Smooth muscle cell (in vitro differentiated cells): ENCODE data around the gene VAT1. TPM values are rescaled to one million over a fixed set of nuclear protein-coding genes. Genes with fewer than 3 reads are reported as not detected.
A peak's percentile ranks its signal among the peaks of the same experiment; 100 is the strongest.
"Not testable (repeated sequence)": the region's sequence is repeated elsewhere in the genome, so short reads cannot be mapped to it uniquely, and the experiment has no call there.

Experiments
- DNase-seq: peaks from one replicate; lab custom pipeline; 2025; ENCODE audit not compliant: unreplicated experiment; lab: John Stamatoyannopoulos, UW
- H2AFZ ChIP-seq: fragments of 200-600 bp; sonication (generic); 2 replicates; pipeline ENCODE4 v1.6.0; 2016; ENCODE audit warnings: antibody characterized with exemption, low read depth, mild to moderate bottlenecking
- H3F3A ChIP-seq: fragments of 200-600 bp; sonication (generic); 2 replicates; pipeline ENCODE4 v1.6.0; 2017; ENCODE audit warnings: antibody characterized with exemption, low read depth
- H3K27ac ChIP-seq: fragments of 200-600 bp; sonication (generic); 2 replicates; pipeline ENCODE4 v1.5.1; 2016; ENCODE audit warnings: low read depth, mild to moderate bottlenecking
- H3K27me3 ChIP-seq: fragments of 200-600 bp; sonication (generic); 2 replicates; pipeline ENCODE4 v1.6.1; 2016; ENCODE audit warnings: low read depth, mild to moderate bottlenecking
- H3K36me3 ChIP-seq: fragments of 200-600 bp; sonication (generic); 2 replicates; pipeline ENCODE4 v1.5.1; 2016; ENCODE audit warnings: low read depth
- H3K4me1 ChIP-seq: fragments of 200-600 bp; sonication (generic); 2 replicates; pipeline ENCODE4 v1.5.1; 2016; ENCODE audit warnings: low read depth
- H3K4me2 ChIP-seq: fragments of 200-600 bp; sonication (generic); 2 replicates; pipeline ENCODE4 v1.6.0; 2016; ENCODE audit warnings: mild to moderate bottlenecking
- H3K4me3 ChIP-seq: fragments of 200-600 bp; sonication (generic); 2 replicates; pipeline ENCODE4 v1.5.1; 2016; ENCODE audit warnings: mild to moderate bottlenecking
- H3K79me2 ChIP-seq: fragments of 200-600 bp; sonication (generic); 2 replicates; pipeline ENCODE4 v1.6.0; 2016; ENCODE audit warnings: low read depth, mild to moderate bottlenecking
- H3K9ac ChIP-seq: fragments of 200-600 bp; sonication (generic); 2 replicates; pipeline ENCODE4 v1.6.0; 2016; ENCODE audit warnings: low read depth
- H3K9me3 ChIP-seq: fragments of 200-600 bp; sonication (generic); replicated peaks from 2 replicates; pipeline ENCODE4 v1.5.1; 2016; ENCODE audit warnings: low read depth
- H4K20me1 ChIP-seq: fragments of 200-600 bp; sonication (generic); 2 replicates; pipeline ENCODE4 v1.6.0; 2016; ENCODE audit warnings: low read depth
- WGBS: methylation state at CpG from one replicate; pipeline ENCODE4 v1.1.7; 2016; ENCODE audit warnings: low lambda C conversion rate; 5-methylcytosine and 5-hydroxymethylcytosine counted together
- polyA plus RNA-seq: library from polyadenylated mRNA; unstranded; fragments of >200 nt; fragmentation: Nextera tagmentation; extraction: Ambion mirVana; gene quantifications from 2 replicates; pipeline ENCODE4 v1.2.1, GENCODE V29; 2016
- total RNA-seq: library from RNA; depleted of rRNA; stranded (reverse); fragments of >200 nt; gene quantifications from 2 replicates; pipeline ENCODE4 v1.2.3, GENCODE V29; 2014
- TF ChIP-seq, protein P1 (sequence below): fragments of 200-600 bp; sonication (generic); IDR thresholded peaks from 2 replicates; pipeline ENCODE4 v1.5.1; 2017; ENCODE audit warnings: borderline replicate concordance, mild to moderate bottlenecking, antibody characterized with exemption; ENCODE audit not compliant: insufficient read depth, poor library complexity, severe bottlenecking

The VAT1 gene
- total and polyA plus RNA-seq, 2 experiments from 2014 or later: 146 to 229 TPM

DNA sequence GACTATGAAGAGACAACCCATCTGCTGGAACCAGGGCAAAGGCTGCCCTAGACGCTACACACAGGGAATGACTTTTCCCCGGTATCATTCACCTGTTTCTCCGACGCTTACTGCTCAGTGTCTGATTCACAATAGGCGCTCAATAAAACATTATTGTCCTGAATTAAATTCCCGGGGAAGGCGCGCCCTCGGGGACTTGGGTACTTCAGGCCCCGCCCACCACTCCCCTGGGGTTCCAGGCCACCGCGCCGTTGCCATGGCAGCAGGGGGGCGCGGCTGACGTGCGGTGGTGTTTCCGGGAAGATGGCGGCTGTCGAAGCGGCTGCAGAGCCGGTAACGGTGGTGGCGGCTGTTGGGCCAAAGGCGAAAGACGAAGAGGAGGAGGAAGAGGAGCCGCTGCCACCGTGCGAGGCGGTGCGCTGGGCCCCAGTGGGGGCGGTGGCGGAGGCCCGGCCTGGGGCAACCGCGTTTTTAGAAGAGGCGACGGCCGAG lies 41.9 kb downstream of the VAT1 start, which contains the start of gene RUNDC1:
Gene RUNDC1, plus strand, starts transcription at position 292 of the 492 bp plus-strand sequence. Its CDS starts 12 bp downstream, at position 304.
- peak within 1 kb of the TSS; percentile 93 for H3K4me3 ChIP-seq
- no peaks in the 10 kb centered on the region for H3K36me3 ChIP-seq
- TF ChIP-seq, protein P1, sequence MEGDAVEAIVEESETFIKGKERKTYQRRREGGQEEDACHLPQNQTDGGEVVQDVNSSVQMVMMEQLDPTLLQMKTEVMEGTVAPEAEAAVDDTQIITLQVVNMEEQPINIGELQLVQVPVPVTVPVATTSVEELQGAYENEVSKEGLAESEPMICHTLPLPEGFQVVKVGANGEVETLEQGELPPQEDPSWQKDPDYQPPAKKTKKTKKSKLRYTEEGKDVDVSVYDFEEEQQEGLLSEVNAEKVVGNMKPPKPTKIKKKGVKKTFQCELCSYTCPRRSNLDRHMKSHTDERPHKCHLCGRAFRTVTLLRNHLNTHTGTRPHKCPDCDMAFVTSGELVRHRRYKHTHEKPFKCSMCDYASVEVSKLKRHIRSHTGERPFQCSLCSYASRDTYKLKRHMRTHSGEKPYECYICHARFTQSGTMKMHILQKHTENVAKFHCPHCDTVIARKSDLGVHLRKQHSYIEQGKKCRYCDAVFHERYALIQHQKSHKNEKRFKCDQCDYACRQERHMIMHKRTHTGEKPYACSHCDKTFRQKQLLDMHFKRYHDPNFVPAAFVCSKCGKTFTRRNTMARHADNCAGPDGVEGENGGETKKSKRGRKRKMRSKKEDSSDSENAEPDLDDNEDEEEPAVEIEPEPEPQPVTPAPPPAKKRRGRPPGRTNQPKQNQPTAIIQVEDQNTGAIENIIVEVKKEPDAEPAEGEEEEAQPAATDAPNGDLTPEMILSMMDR: no peak

DNA sequence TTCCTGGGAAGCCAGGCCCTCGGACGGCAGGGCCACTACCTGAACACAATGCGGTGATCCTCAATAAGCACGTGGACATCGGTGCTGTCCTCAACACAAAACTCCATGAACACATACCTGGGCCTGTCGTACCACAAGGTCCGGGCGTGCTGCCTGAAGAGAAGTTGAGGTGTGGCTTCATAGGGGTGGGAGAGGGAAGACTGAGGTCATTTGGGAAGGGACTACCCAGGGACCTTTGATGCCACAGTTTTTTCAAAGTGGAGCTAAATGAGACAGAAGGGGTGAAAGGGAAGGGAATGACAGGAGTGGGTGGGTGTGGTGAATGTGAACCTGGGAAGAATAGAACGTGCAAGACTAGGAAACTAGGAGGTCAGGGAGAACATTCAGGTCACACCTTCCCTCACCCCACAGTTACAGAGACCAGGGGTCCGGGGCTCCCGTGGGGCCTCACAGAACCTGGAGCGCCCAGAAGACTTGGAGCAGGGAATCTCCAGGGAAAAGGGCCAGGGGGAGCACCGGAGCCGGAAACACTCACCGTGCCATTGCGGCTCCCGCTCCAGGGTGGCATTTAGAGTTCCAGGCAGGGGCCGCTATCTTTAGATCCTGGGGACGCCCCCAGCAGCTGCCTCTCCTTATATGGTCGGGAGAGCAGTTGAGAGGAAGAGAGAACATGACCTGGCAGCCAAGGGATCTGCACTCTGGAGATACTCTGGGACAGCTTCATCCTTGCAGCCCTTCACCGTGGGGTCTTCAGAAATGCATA lies 42.5 kb downstream of the VAT1 start, which contains the start of gene PTGES3L:
Gene PTGES3L, minus strand, starts transcription at position 570 of the 763 bp plus-strand sequence. Its CDS starts 27 bp downstream, at position 543.
- peak; percentile 36 for DNase-seq
- peaks cover 34% of the 10 kb centered on the region for H3K79me2 ChIP-seq

More for the DNA sequence above, 41.9 kb downstream of the VAT1 start, which contains the start of gene RUNDC1:
- Histone ChIP-seq H3K27me3 (no peaks in the 10 kb centered on the region), H3K79me2 (peaks cover 37% of the 10 kb centered on the region), H2AFZ (peak within 1 kb of the TSS; percentile 79), H3K9me3 (no peaks in the 10 kb centered on the region), H3K4me2 (peak within 1 kb of the TSS; percentile 99), H3K27ac (peak within 1 kb of the TSS; percentile 81), H3K4me1 (peaks cover 7% of the 10 kb centered on the region), H4K20me1 (peaks cover 27% of the 10 kb centered on the region), H3F3A (no peaks in the 10 kb centered on the region), H3K9ac (peak within 1 kb of the TSS; percentile 90)
- DNase-seq: peak; percentile 60
- under 1% methylated on average over 25 of the region's 39 CpGs for WGBS

DNA sequence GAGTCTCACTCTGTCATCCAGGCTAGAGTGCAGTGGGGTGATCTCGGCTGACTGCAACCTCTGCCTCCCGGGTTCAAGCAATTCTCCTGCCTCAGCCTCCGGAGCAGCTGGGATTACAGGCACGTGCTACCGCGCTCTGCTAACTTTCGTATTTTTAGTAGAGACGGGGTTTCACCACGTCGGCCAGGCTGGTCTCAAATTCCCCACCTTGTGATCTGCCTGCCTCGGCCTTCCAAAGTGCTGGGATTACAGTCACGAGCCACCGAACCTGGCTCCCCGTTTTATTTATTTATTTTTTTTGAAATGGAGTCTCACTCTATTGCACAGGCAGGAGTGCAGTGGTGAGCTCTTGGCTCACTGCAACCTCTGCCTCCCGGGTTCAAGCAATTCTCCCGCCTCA lies 46.5 kb downstream of the VAT1 start:
- not testable (repeated sequence) for H3K4me3 ChIP-seq, H3K4me2 ChIP-seq, H3K27ac ChIP-seq, H3F3A ChIP-seq, H3K9ac ChIP-seq, DNase-seq, H3K9me3 ChIP-seq, H3K79me2 ChIP-seq, H3K36me3 ChIP-seq, H2AFZ ChIP-seq, H3K27me3 ChIP-seq, H3K4me1 ChIP-seq, H4K20me1 ChIP-seq
- WGBS: 95% methylated on average over 16 of the region's 16 CpGs

More for the DNA sequence above, 42.5 kb downstream of the VAT1 start, which contains the start of gene PTGES3L:
- H4K20me1 ChIP-seq: peaks cover 21% of the 10 kb centered on the region
- no peaks in the 10 kb centered on the region for H3F3A ChIP-seq
- peak within 1 kb of the TSS; percentile 79 for H2AFZ ChIP-seq
- TF ChIP-seq, protein P1: no peak
- H3K4me1 ChIP-seq: peaks cover 7% of the 10 kb centered on the region
- peak within 1 kb of the TSS; percentile 93 for H3K4me3 ChIP-seq
- H3K27me3 ChIP-seq: no peaks in the 10 kb centered on the region
- H3K4me2 ChIP-seq: peak within 1 kb of the TSS; percentile 99
- peak within 1 kb of the TSS; percentile 90 for H3K9ac ChIP-seq
- H3K36me3 ChIP-seq: no peaks in the 10 kb centered on the region
- 35% methylated on average over 21 of the region's 21 CpGs for WGBS
- H3K9me3 ChIP-seq: no peaks in the 10 kb centered on the region
- peak within 1 kb of the TSS; percentile 81 for H3K27ac ChIP-seq

DNA sequence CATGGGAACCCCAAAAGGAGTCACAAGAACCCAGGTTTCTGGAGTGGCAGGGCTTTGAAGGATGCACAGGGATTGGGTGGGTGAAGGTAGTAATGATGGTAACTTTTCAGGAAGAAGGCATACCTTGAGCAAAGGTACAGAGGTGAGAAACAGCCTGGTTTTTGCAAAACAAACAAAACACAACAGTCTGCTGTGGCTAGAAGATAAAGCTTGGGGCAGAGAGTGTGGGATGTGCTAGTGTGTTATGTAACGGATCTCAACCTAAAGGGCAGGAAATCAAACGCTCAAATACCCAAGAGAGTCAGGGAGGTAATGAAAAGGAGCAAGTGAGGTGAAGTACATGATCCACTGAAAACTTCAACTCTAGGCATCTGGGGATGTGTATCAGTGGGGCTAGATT lies 46.9 kb downstream of the VAT1 start:
- WGBS: 93% methylated on average over 2 of the region's 2 CpGs
- no peak overlapping the region for H2AFZ ChIP-seq
- no peaks in the 10 kb centered on the region for H3F3A ChIP-seq
- H3K79me2 ChIP-seq: no peaks in the 10 kb centered on the region
- no peaks in the 10 kb centered on the region for H3K9me3 ChIP-seq
- TF ChIP-seq, protein P1: no peak
- H4K20me1 ChIP-seq: no peaks in the 10 kb centered on the region
- no peak overlapping the region for H3K4me3 ChIP-seq
- H3K4me2 ChIP-seq: no peak overlapping the region
- no peaks in the 10 kb centered on the region for H3K27me3 ChIP-seq
- H3K27ac ChIP-seq: no peak overlapping the region
- H3K4me1 ChIP-seq: peaks cover 7% of the 10 kb centered on the region
- no peak for DNase-seq
- no peak overlapping the region for H3K9ac ChIP-seq
- no peaks in the 10 kb centered on the region for H3K36me3 ChIP-seq

DNA sequence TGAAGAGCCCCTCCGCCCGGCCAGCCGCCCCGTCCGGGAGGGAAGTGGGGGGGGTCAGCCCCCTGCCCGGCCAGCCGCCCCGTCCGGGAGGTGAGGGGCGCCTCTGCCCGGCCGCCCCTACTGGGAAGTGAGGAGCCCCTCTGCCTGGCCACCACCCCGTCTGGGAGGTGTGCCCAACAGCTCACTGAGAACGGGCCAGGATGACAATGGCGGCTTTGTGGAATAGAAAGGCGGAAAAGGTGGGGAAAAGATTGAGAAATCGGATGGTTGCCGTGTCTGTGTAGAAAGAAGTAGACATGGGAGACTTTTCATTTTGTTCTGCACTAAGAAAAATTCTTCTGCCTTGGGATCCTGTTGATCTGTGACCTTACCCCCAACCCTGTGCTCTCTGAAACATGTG lies 48.9 kb downstream of the VAT1 start:
- H3K27ac ChIP-seq, H3K36me3 ChIP-seq, H3K4me3 ChIP-seq, DNase-seq, H2AFZ ChIP-seq, H3K9ac ChIP-seq, H3K4me2 ChIP-seq, H3F3A ChIP-seq, H4K20me1 ChIP-seq, H3K9me3 ChIP-seq, H3K27me3 ChIP-seq, H3K4me1 ChIP-seq, H3K79me2 ChIP-seq: not testable (repeated sequence)
- WGBS: 100% methylated on average over 5 of the region's 18 CpGs
